HFF-Myc (cell line): Measurements from ENCODE around the gene AUH.
"Not testable (repeated sequence)": the region's sequence is repeated elsewhere in the genome, so short reads cannot be mapped to it uniquely, and the experiment has no call there.

Experiments
- DNase-seq: peaks from one replicate; pipeline ENCODE4 v3.0.0-alpha.2; 2011; ENCODE audit warnings: low read depth; ENCODE audit errors: extremely low read depth
- H3K4me3 ChIP-seq: replicated peaks from 2 replicates; pipeline ENCODE4 v1.5.1; 2011; ENCODE audit warnings: low read depth, mild to moderate bottlenecking, control low read depth, low read length
- CTCF ChIP-seq: IDR thresholded peaks from 2 replicates; pipeline ENCODE4 v1.5.1; 2012; ENCODE audit warnings: mild to moderate bottlenecking, low read depth, low read length, control low read depth; ENCODE audit errors: missing control alignments

The AUH gene

GRCh38 chr9:91379426-91379825 is 17.7 kb upstream of the AUH start:
- TF ChIP-seq CTCF: no peak
- H3K4me3 ChIP-seq: no peak overlapping the region
- no peak for DNase-seq

GRCh38 chr9:91378695-91379127 is 17.0 kb upstream of the AUH start:
- H3K4me3 ChIP-seq: no peak overlapping the region
- no peak for TF ChIP-seq CTCF
- DNase-seq: no peak

- DNase-seq, H3K4me3 ChIP-seq: not testable (repeated sequence)
These were observed 16.3 kb upstream of the AUH start for GRCh38 chr9:91378054-91378453.

GRCh38 chr9:91376239-91376638 is 14.5 kb upstream of the AUH start:
- TF ChIP-seq CTCF: no peak
- no peak overlapping the region for H3K4me3 ChIP-seq
- no peak for DNase-seq

- peak; percentile 44 for DNase-seq
- H3K4me3 ChIP-seq: no peak overlapping the region
These were observed 13.2 kb upstream of the AUH start for GRCh38 chr9:91374939-91375338.

GRCh38 chr9:91371894-91372293 is 10.2 kb upstream of the AUH start:
- TF ChIP-seq CTCF: no peak
- no peak for DNase-seq
- no peak overlapping the region for H3K4me3 ChIP-seq

More at GRCh38 chr9:91374939-91375338, 13.2 kb upstream of the AUH start:
- TF ChIP-seq CTCF: no peak

GRCh38 chr9:91370006-91370405 is 8.3 kb upstream of the AUH start:
- DNase-seq, H3K4me3 ChIP-seq: not testable (repeated sequence)

- no peak overlapping the region for H3K4me3 ChIP-seq
- DNase-seq: no peak
- TF ChIP-seq CTCF: no peak
These were observed 3.0 kb upstream of the AUH start for GRCh38 chr9:91364702-91365101.
